Measurements from ENCODE around the gene LHX1. TPM values are rescaled to one million over a fixed set of nuclear protein-coding genes. Genes with fewer than 3 reads are reported as not detected.

LHX1 gene
- total RNA-seq, 1 donor: not detected

DNA sequence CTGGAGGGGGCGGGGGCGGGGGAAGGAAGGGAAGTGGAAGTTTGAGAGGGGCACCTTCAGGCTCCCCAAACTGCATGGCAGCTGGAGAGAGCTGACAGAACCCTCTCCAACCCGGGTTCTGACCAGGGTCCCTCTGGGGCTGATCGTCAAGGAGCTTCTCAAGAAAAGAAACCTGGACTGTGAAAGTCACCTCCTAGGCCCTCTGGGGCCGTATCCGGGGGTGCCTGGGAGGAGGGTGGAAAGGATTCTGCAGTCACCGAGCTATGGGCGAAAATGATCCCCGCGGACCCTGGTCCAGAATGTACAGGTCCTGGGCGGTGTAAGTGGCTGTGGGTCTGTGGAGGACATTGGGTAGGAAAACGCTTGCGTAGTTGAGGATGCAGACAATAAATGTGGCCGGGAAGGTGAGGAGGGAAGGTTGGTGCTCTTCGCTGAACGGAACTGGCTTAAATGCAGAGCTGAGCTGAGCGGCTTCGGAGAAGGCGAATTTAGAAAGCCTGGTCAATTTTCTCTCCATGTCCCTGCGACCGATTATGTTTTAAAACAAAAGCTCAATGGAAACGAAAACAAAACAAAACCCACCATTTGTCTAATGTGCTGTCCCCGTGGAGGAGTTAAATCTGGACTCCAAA is 3.6 kb upstream of the LHX1 start:
- H3K4me3 ChIP-seq (ENCODE audit: low read depth, low read length): no peak overlapping the region
- TF ChIP-seq, protein P1, sequence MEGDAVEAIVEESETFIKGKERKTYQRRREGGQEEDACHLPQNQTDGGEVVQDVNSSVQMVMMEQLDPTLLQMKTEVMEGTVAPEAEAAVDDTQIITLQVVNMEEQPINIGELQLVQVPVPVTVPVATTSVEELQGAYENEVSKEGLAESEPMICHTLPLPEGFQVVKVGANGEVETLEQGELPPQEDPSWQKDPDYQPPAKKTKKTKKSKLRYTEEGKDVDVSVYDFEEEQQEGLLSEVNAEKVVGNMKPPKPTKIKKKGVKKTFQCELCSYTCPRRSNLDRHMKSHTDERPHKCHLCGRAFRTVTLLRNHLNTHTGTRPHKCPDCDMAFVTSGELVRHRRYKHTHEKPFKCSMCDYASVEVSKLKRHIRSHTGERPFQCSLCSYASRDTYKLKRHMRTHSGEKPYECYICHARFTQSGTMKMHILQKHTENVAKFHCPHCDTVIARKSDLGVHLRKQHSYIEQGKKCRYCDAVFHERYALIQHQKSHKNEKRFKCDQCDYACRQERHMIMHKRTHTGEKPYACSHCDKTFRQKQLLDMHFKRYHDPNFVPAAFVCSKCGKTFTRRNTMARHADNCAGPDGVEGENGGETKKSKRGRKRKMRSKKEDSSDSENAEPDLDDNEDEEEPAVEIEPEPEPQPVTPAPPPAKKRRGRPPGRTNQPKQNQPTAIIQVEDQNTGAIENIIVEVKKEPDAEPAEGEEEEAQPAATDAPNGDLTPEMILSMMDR (IDR thresholded peaks at IDR 0.05; ENCODE audit: insufficient read depth, low read length): no peak
- DNase-seq (ENCODE audit: low read depth): no peak

DNA sequence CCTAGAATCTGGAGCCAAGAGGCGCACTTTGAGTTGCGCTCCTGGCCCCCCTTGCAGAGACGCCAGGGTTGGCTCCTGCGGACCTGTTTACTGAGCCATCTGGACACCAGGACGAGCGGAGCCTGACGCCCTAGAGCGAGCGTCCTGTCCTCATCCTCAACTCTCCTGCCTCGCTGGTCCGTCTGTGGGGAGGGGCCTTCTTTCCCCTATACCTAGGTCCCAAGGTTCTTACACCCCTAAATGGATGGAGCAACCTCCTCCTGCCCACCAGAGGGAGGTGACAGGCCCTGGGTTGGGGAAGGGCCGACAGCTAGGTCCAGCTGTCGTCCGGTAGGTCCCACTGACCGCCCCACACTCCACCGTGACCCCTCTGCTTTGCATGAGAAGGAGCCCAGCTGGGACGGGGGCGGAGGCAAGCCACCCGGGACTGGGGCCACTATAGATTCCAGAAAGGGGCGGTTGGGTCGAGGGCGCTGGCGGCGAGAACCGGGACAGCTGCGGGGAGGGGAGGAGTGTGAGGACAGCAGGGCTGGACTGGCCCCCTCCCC is 3.1 kb upstream of the LHX1 start:
- no peak overlapping the region for H3K4me3 ChIP-seq (ENCODE audit: low read depth, low read length)
- no peak for DNase-seq (ENCODE audit: low read depth)
- TF ChIP-seq, protein P1 (IDR thresholded peaks at IDR 0.05; ENCODE audit: insufficient read depth, low read length): no peak

DNA sequence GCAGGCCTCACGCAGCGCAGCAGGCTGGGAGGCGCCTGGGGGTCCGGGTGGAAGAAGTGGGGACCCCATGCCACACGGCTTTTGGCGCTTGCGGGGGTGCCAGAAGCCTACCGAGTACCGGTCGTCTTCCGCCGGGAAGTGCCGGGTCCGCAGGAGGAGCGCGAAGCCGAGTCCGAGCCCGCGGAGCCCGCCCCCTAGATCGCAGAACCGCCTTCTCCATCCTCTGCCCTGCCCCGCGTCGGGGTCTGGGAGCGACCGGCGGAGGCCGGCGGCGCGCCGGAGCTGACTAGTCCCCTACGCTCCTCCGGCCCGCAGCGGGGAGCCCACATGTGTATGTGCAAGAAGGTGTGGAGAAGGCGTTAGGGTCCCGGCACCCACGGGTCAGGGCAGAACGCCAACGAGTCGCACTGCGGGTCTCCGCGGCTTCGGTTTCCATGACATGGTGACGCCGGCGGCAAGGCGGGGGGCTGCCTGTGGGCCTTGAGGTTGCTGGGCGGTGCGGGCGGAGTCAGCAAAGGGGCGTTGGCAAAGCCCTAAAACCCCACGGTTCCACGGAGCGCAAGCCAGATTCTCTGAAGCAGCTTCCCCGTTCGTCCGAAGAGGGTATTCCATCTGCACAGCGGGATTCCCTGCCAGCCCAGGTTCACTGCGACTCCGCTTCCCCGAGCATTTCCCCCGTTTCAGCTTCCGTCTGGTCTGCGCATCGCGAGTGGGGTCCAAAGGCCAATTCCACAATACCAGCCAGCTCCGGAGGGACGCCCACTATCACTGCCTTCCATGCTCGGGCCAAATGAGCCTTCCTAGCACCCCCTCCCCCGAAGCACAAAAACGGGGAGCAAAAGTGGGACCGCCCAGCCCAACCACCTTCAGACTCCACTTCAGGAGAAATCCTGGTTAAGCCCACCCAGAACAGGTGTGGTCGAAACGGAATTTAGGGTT is 2.3 kb upstream of the LHX1 start:
- TF ChIP-seq, protein P1 (IDR thresholded peaks at IDR 0.05; ENCODE audit: insufficient read depth, low read length): no peak
- DNase-seq (ENCODE audit: low read depth): no peak
- no peak overlapping the region for H3K4me3 ChIP-seq (ENCODE audit: low read depth, low read length)

DNA sequence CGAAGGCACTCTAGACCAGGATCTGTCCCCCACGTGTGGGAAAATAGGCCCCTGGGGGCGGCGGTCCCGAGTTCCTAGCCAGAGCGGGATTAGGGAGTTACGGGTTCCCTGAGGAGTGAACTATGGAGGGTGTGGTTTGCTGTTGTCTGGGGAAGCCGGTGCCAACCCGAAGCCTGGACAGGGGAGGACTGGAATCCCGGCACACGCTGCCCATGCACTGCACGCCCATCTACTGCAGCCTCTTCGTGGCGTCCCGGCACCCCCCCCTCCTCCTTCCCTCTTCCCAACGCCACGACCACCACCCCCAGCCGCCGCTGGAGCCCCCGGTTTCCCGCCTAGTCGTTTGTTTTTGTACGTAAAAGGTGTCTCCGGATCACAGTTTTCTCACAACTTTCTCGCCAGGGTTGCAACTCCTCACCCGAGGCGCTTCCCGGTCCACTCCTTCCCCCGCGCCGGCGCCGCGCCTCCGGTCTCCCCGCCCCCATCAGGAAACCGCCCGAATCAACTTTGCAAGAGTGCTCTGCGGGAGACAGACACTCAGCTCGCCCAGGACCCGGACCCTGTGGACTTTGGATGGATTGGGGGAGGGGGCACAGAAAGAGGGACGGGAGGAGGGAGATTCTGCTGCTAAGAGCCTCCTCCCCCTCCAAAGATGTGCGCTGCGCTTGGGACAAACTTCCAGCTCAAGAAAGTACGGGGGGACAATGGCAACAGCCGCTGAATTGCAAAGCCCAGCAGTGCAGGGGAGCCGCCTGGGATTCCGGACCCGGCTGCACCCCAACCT is 1.4 kb upstream of the LHX1 start:
- no peak for DNase-seq (ENCODE audit: low read depth)
- TF ChIP-seq, protein P1 (IDR thresholded peaks at IDR 0.05; ENCODE audit: insufficient read depth, low read length): no peak
- no peak overlapping the region for H3K4me3 ChIP-seq (ENCODE audit: low read depth, low read length)

DNA sequence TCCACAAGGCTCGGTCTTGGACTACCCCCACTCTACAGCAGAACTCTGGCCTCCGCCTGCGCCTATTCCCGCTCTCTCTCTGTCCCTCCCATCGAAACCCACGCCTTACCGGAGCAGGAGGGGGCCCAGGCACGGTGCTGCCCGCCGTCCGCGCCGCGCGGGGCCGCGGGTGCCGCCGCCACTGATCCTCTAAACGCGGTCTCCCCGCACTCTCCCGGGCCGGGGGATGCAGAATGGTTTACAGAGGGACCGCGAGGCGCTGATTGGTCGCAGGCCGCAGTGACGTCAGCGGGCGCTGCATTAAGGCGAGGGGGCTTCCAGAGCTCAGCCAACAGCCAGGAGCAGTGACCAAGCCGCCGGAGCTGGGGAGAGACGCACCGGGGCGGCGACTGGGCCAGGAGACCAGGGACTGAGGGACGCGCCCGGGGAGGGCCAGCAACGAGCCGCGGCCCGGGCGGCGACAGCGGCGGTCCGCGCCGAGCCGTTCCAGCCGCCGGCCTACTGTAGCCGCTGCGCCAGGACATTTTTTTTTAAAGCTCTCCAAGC is 747 bp upstream of the LHX1 start:
- DNase-seq (ENCODE audit: low read depth): no peak
- no peak overlapping the region for H3K4me3 ChIP-seq (ENCODE audit: low read depth, low read length)

More for the DNA sequence above, 747 bp upstream of the LHX1 start:
- TF ChIP-seq, protein P1 (IDR thresholded peaks at IDR 0.05; ENCODE audit: insufficient read depth, low read length): no peak

Data from fibroblast of the aortic adventitia (primary cell).